Kidney glomerular epithelial cell (primary cell): ENCODE measurements around the gene PDE4DIP.
"Not testable (repeated sequence)": the region's sequence is repeated elsewhere in the genome, so short reads cannot be mapped to it uniquely, and the experiment has no call there.

Experiments
- DNase-seq: peaks from one replicate; lab custom pipeline; 2025; lab: John Stamatoyannopoulos, UW

PDE4DIP gene

GRCh38 chr1:148921047-148921446 is 76.8 kb downstream of the PDE4DIP start:
- DNase-seq: not testable (repeated sequence)

GRCh38 chr1:148923798-148924197 is 79.6 kb downstream of the PDE4DIP start:
- DNase-seq: not testable (repeated sequence)

- not testable (repeated sequence) for DNase-seq
Measured at GRCh38 chr1:148927645-148928044, 83.4 kb downstream of the PDE4DIP start.

DNA sequence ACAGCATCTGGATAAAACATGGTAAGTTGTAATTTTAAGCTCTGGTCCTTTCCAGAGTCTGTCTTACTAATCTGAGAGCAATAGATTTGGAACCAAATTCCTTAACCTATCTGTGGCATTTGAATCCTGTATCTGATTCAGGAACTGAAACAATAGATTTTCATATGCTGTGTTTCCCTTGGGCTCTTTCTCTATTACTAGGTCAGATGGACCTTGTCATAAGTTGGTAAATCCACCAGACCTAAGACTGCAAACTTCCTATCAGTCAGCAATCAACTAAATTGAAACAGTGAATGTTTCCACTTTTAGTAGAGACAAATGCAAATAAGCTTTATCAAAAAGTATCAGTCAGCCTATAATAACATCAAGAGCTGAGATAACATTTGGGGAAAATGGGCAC is 85.0 kb downstream of the PDE4DIP start:
- not testable (repeated sequence) for DNase-seq

GRCh38 chr1:148935381-148936002 is 91.3 kb downstream of the PDE4DIP start:
- DNase-seq: not testable (repeated sequence)

- not testable (repeated sequence) for DNase-seq
Measured at GRCh38 chr1:148942906-148943305, 98.7 kb downstream of the PDE4DIP start.

- not testable (repeated sequence) for DNase-seq
Measured at GRCh38 chr1:148945130-148945529, 100.9 kb downstream of the PDE4DIP start.

GRCh38 chr1:148948768-148949167 is 104.5 kb downstream of the PDE4DIP start:
- not testable (repeated sequence) for DNase-seq

DNA sequence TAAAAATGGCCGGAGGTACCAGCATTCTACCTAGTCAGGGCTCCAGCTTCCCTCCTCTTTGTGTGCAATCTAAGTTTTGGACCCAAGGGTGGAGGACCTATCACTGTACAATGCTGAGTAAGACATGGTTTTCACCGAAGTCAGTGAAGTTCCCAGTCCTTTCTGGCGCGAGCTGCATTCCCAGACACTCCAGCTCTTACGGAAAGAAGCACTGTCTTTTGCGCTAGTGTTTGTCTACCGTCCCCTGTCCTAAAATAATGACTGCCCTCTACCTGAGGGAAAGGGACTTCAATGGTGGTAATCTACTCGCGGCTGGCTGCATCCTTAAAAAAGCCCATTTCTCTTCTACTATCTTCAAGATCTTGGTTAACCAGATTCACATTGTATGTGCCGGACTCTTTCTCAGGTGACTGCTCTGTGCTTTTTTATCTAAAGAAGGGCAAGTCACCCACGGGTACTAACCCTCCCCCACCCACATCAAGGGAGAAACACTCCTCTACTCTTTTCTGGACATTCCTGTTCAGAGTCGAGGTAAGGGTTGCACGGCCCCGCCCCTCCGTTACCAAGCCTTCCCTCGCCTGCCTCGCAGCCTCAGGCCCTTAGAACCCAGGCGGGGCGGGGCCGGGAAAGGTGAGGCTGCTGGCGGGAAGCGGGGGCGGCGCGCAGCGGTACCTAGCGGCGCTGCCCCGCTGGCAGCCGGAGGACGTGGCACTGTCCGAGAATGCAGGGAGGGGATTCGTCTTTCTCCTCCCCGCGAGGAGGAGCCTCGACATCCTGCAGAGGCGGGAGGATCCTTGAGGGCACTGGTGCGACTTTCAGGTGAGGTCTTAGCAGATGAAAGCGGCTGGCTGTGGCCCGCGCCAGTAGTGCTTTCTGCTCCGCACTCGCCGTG is 107.4 kb downstream of the PDE4DIP start:
- peak; percentile 46 for DNase-seq

DNA sequence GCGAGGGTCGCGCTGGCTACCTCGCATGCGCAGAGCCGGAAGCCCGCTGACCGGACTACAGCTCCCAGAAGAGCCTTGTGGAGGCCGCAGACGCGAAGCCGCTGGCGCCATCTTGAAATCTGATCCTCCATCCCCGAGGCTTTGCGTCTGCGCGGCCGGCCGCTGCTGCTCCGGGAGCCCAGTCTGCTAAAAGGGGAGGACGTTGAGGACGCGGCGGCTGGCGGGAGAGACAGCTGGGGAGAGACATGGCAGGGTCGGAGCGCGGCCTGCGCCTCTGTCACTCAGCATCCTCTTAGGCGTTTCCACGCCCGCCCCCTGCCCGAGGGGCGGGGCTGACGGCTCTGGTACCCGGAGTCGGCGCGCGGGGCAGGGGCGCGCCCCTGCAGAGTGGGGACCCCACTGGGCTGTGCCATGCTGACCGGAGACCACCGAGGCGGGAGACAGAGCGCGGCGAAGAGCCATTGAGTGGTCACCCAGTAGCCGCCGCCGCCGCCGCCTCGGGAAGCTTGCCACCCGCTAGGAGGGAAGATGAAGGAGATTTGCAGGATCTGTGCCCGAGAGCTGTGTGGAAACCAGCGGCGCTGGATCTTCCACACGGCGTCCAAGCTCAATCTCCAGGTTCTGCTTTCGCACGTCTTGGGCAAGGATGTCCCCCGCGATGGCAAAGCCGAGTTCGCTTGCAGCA is 108.2 kb downstream of the PDE4DIP start:
- not testable (repeated sequence) for DNase-seq

DNA sequence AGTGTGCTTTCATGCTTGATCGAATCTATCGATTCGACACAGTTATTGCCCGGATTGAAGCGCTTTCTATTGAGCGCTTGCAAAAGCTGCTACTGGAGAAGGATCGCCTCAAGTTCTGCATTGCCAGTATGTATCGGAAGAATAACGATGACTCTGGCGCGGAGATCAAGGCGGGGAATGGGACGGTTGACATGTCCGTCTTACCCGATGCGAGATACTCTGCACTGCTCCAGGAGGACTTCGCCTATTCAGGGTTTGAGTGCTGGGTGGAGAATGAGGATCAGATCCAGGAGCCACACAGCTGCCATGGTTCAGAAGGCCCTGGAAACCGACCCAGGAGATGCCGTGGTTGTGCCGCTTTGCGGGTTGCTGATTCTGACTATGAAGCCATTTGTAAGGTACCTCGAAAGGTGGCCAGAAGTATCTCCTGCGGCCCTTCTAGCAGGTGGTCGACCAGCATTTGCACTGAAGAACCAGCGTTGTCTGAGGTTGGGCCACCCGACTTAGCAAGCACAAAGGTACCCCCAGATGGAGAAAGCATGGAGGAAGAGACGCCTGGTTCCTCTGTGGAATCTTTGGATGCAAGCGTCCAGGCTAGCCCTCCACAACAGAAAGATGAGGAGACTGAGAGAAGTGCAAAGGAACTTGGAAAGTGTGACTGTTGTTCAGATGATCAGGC is 108.8 kb downstream of the PDE4DIP start:
- DNase-seq: not testable (repeated sequence)

DNA sequence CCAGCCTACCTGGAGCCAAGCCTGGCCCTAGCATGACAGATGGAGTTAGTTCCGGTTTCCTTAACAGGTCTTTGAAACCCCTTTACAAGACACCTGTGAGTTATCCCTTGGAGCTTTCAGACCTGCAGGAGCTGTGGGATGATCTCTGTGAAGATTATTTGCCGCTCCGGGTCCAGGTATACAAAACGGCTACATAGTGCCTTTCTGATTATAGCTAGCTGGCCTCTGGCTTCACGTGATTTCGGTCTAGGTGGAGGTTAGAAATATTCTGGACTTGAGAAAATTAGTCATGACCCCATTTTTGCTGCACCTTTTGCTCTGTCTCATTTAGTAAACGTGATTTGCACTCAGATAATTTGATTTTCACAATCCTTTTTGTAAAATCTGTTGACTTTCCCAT is 109.5 kb downstream of the PDE4DIP start:
- not testable (repeated sequence) for DNase-seq

GRCh38 chr1:148958343-148958742 is 114.1 kb downstream of the PDE4DIP start:
- not testable (repeated sequence) for DNase-seq

DNA sequence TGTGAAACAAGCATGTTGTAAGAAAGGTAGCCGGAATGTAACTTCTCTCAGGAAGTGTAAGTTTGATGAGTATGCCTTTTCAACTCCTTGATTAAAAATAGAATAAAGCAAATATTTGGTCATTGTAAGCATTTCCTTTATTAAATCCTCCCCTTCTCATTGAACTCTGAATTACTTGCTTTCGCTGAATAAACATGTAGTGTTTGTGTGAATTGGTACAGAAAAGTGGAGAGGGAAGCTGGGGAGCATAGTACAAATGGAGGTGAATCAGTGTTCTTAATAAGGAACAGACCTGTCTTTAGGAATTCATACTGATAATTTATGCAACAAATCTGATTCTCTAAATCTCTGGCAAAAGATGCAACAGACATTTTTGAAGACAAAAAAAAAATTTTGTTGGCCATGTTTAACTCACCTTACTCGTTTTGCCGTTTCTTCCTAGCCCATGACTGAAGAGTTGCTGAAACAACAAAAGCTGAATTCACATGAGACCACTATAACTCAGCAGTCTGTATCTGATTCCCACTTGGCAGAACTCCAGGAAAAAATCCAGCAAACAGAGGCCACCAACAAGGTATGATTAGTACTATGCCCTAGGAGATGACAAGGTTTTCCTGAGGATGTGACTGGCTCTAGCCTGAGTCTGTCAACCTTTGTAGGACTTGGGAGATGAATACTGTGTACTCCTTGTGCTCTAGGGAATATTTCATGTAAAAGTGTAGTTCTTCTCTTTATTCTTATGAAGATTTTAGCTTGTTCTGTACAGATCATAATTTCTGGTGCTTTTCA is 116.2 kb downstream of the PDE4DIP start:
- not testable (repeated sequence) for DNase-seq

GRCh38 chr1:148962127-148962857 is 118.1 kb downstream of the PDE4DIP start:
- not testable (repeated sequence) for DNase-seq

DNA sequence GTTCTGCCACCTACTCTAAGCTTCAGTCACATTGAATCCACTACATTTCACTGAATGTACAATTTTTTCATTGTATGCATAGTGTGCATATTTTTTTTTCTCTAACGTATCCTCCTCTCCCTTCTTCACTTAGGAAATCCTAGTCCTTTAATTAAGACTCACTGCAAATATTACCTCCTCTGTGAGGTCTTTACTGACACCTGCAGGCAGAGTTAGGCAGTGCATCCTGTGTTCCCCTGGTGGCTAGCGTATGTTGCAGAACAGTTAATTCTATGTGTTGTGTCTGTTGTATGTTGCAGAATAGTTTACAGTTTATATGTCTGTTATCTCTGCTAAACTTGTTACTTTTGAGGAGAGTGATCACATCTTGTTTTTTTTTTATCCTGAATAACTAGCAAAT is 121.9 kb downstream of the PDE4DIP start:
- DNase-seq: not testable (repeated sequence)

- DNase-seq: not testable (repeated sequence)
Measured at GRCh38 chr1:148967580-148967979, 123.4 kb downstream of the PDE4DIP start.

DNA sequence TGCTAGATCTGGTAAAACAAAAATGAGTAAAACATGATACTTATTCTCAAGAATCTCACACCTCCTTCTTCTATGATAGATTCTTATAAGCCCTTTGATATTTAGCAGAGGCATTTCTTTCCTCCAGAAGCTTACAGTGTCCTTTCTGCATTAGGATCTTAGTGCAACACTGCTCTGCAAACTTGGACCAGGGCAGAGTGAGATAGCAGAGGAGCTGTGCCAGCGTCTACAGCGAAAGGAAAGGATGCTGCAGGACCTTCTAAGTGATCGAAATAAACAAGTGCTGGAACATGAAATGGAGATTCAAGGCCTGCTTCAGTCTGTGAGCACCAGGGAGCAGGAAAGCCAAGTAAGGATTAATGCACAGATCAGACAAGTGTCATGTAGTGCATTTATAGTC is 124.5 kb downstream of the PDE4DIP start:
- DNase-seq: not testable (repeated sequence)

- DNase-seq: not testable (repeated sequence)
Measured at GRCh38 chr1:148969126-148969525, 124.9 kb downstream of the PDE4DIP start.

DNA sequence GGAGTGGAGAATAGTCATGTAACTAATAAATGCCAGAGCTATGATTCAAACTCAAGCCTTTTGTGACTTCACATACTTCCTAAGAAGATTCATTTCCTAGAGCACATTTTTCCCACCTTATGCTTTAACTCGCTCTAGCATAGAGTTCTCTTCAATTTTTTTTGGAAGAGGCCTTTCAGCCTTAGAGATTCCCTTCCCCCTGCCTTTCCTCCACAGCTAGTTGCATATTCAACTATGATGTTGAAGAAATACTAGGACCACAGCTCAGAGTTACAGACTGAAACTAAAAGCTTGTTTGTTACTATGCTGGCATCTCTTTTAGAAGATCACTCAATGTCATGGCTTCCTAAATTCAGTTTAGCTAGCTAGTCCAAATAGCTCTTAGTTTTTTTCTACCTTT is 131.2 kb downstream of the PDE4DIP start:
- DNase-seq: not testable (repeated sequence)
